IMR-90 (cell line): ENCODE results near the gene LLGL2.

Experiments
- CEBPB ChIP-seq: IDR thresholded peaks from 2 replicates; pipeline ENCODE4 v1.6.1; 2012; ENCODE audit warnings: low read depth, low read length, improper control_type of control experiment
- CTCF ChIP-seq: conservative IDR thresholded peaks from 2 replicates; pipeline ENCODE4 v1.5.1; 2012; ENCODE audit warnings: mild to moderate bottlenecking, low read depth, low read length, improper control_type of control experiment
- MAFK ChIP-seq: IDR thresholded peaks from 2 replicates; pipeline ENCODE4 v1.6.1; 2012; ENCODE audit warnings: low read depth, low read length, improper control_type of control experiment
- RAD21 ChIP-seq: IDR thresholded peaks from 2 replicates; pipeline ENCODE4 v1.6.1; 2012; ENCODE audit warnings: low read length, improper control_type of control experiment

GRCh38 chr17:75489511-75489955 lies 36.0 kb upstream of the LLGL2 start:
- TF ChIP-seq MAFK = no peak
- no peak for TF ChIP-seq CTCF
- no peak for TF ChIP-seq CEBPB
- TF ChIP-seq RAD21 = no peak
